NCI-H345 treated with DMSO at 0.1 percent for 48 hours (cell line): ENCODE measurements around the gene SPRR5.

Source experiments
- DNase-seq: peaks from one replicate; lab custom pipeline; 2025; ENCODE audit not compliant: unreplicated experiment; lab: John Stamatoyannopoulos, UW

The SPRR5 gene

DNA sequence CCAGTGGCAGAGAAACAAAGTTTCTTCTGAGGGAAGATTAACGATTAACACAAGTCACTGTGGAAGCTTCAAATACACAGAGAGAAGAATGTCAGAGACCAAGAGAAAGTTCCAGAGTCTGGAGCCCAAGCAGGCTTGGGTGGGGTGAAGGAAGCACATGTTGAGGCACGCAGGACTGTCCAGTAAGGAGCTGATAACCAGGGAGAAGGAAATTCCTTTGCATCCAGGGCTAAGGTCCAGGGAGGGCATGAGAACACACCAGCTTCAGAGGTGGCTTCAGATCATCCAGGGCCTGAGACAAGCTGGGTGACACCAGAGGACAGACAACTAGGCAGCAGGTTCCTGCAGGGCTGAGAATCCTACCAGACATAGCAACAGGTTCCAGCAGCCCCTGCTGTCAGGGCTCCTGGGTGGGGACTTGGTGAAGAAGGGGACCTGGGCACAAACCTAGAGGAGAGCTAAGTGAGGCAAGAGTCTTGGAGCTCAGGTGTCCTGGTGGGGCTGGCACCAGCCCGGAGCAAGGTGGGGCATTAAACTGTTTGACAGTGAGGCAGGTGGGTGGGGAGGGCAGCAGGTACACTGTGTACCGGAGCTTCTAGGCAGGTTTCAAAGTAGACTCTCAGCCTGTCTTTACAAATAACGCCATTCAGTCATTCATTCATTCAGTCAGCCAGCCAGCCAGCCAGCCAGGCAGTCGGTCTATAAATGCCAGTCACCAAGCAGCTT, 34.3 kb downstream of the SPRR5 start:
- DNase-seq, result no peak

GRCh38 chr1:152982076-152982475, 35.1 kb downstream of the SPRR5 start:
- DNase-seq, result no peak

GRCh38 chr1:152983234-152983633, 36.2 kb downstream of the SPRR5 start:
- DNase-seq, result no peak

DNA sequence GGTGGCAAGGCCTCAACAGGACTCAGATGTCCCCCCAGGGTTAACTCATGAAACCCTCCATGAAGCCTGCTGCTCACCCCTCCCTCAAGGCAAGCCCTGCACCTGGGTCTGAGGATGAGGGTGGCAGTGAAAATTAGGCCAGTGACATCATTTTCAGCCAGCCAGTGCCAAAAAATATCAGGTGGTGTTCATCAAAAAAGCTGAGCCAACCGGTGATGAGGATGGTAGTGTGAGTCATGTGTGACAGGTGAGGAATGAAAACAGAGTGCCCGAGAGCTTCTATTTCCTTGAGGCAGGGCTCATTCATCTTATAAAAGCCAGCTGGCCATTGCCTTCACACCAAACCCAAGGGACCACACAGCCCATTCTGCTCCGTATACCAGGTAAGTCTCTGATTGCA, 36.7 kb downstream of the SPRR5 start, which contains the start of gene SPRR1A:
Gene SPRR1A (plus strand): TSS at position 339 of the 400 bp plus-strand sequence. CDS start 1,150 bp downstream, outside the sequence.
- no peak for DNase-seq

DNA sequence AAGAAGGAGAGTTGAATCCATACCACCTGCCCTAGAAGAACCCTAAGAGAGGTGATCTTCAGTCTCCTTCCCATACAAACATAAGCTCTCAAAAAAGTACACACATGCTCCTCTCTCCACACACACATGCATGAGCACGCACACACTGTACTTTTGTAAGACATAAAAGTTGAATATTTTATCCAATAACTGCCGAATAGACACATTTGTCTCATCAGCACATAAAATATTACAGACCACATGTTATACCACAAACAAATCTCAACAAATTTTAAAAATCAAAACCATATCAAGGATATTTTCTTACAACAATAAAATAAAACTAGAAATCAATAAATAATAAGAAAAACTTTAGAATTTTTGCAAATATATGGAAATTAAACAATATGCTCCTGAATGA, 39.6 kb downstream of the SPRR5 start:
- no peak for DNase-seq

GRCh38 chr1:152993186-152993585, 46.2 kb downstream of the SPRR5 start:
- no peak for DNase-seq

DNA sequence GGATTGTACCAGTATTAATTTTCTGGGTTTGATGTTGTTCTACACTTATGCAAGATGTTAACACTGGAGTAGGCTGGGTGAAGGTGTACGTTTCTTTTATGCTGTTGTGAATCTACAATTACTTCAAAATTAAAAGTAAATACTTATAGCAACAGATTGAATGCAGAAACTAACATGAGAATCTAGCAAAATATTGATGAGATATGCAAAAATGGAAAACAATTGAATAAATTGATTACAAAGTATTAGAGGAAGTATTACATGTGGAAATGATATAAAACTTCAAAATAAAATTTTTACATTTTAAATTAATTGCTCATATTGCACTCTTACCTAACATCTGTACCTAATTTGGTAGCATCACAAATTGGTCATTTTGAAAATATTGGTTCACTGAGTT, 48.8 kb downstream of the SPRR5 start:
- no peak for DNase-seq

- no peak for DNase-seq
Measured at GRCh38 chr1:152996633-152997400, 49.8 kb downstream of the SPRR5 start.

- DNase-seq, result no peak
Measured at GRCh38 chr1:152997901-152998300, 50.9 kb downstream of the SPRR5 start.

- no peak for DNase-seq
Measured at GRCh38 chr1:152998476-152998875, 51.5 kb downstream of the SPRR5 start.
